ENCODE data around the gene GNG10. TPM values are rescaled to one million over a fixed set of nuclear protein-coding genes. Genes with fewer than 3 reads are reported as not detected.

Gene GNG10
- total RNA-seq, 1 experiment from 2014 or later, result 31.0 TPM

GRCh38 chr9:111678293-111678692 lies 16.9 kb downstream of the GNG10 start:
- no peaks in the 10 kb centered on the region for H4K20me1 ChIP-seq (ENCODE audit: control insufficient read depth, insufficient read depth, insufficient read length)
- H3K23ac ChIP-seq (ENCODE audit: insufficient read length, low read depth, low read length), result no peak overlapping the region
- H3K79me1 ChIP-seq (ENCODE audit: insufficient read depth, low read depth, low read length, poor library complexity, severe bottlenecking), result no peaks in the 10 kb centered on the region
- DNase-seq, result no peak
- no peaks in the 10 kb centered on the region for H3K27me3 Mint-ChIP-seq (ENCODE audit: low read depth)
- H3K4me3 Mint-ChIP-seq, result no peak overlapping the region
- H3K79me2 ChIP-seq (ENCODE audit: insufficient read depth, low read length), result no peaks in the 10 kb centered on the region
- no peak overlapping the region for H2AFZ ChIP-seq (ENCODE audit: low read length)
- no peaks in the 10 kb centered on the region for H3K23me2 ChIP-seq (ENCODE audit: insufficient read length, low read depth, low read length, poor library complexity, severe bottlenecking)
- H3K27me3 ChIP-seq (ENCODE audit: insufficient read depth, low read length), result no peaks in the 10 kb centered on the region
- H3K4me1 Mint-ChIP-seq, result peaks cover 0 to 9% of the 10 kb centered on the region in 2 experiments; a peak in 2 of 4 replicates
- H3K36me3 Mint-ChIP-seq (ENCODE audit: insufficient read depth in 1 of 3, low read depth in 3 of 3), result peaks cover 2 to 14% (median 7%) of the 10 kb centered on the region in 3 experiments
- H3K4me2 ChIP-seq (ENCODE audit: insufficient read depth, insufficient read length, low read length), result no peak overlapping the region
- no peak overlapping the region; a peak in 1 of 7 replicates for H3K27ac Mint-ChIP-seq
- no peak overlapping the region for H2BK12ac ChIP-seq (ENCODE audit: insufficient read length, low read depth, low read length)
- H3K4me1 ChIP-seq (ENCODE audit: insufficient read depth, low read length), result peaks cover 2% of the 10 kb centered on the region; the same call in 1 of the 2 replicates
- no peak overlapping the region for H3T11ph ChIP-seq (ENCODE audit: low read length)
- no peak overlapping the region; the same call in 1 of the 2 replicates for H3K14ac ChIP-seq (ENCODE audit: insufficient read depth, low read length)
- no peak overlapping the region for H4K91ac ChIP-seq (ENCODE audit: insufficient read length, low read depth, low read length)
- no peak overlapping the region for H3K9ac ChIP-seq (ENCODE audit: extremely low read depth, insufficient read length, low read length)
- H3K9me3 Mint-ChIP-seq, result peaks cover 0 to 6% of the 10 kb centered on the region in 2 experiments; a peak in 3 of 5 replicates
- H4K8ac ChIP-seq (replicated peaks; ENCODE audit: insufficient read length, low read depth, low read length), result no peak overlapping the region
- H3K18ac ChIP-seq (ENCODE audit: insufficient read length, low read depth, low read length), result peak overlapping the region; percentile 38
- no peak overlapping the region for H2BK120ac ChIP-seq (ENCODE audit: low read depth, low read length, poor library complexity, severe bottlenecking)
- WGBS (ENCODE audit: extremely low coverage, insufficient read length, low lambda C conversion rate), result no CpG with 5 or more reads among the region's 5 CpGs
- no peak overlapping the region for H2BK20ac ChIP-seq (ENCODE audit: low read depth, low read length, poor library complexity, severe bottlenecking)
- H2BK15ac ChIP-seq (ENCODE audit: low read depth, low read length), result no peak overlapping the region
- no peaks in the 10 kb centered on the region for H3K9me3 ChIP-seq (ENCODE audit: control insufficient read depth, low read depth, low read length)
- no peak overlapping the region for H4K5ac ChIP-seq (ENCODE audit: insufficient read length, low read depth, low read length)
- no peak overlapping the region for H3K27ac ChIP-seq (ENCODE audit: insufficient read length, low read depth, low read length)
- TF ChIP-seq CTCF (conservative IDR thresholded peaks at IDR 0.05), result no peak
- H2BK5ac ChIP-seq (ENCODE audit: insufficient read length, low read length), result no peak overlapping the region
- H2AK5ac ChIP-seq (ENCODE audit: insufficient read length, low read length), result no peak overlapping the region
- H3K4ac ChIP-seq (ENCODE audit: low read depth, low read length), result no peak overlapping the region
- no peak overlapping the region for H3K56ac ChIP-seq (ENCODE audit: insufficient read length, low read depth, low read length)
